Measurements from ENCODE around the gene ODAD2.
"Not testable (repeated sequence)": the region's sequence is repeated elsewhere in the genome, so short reads cannot be mapped to it uniquely, and the experiment has no call there.

ODAD2 gene, protein sequence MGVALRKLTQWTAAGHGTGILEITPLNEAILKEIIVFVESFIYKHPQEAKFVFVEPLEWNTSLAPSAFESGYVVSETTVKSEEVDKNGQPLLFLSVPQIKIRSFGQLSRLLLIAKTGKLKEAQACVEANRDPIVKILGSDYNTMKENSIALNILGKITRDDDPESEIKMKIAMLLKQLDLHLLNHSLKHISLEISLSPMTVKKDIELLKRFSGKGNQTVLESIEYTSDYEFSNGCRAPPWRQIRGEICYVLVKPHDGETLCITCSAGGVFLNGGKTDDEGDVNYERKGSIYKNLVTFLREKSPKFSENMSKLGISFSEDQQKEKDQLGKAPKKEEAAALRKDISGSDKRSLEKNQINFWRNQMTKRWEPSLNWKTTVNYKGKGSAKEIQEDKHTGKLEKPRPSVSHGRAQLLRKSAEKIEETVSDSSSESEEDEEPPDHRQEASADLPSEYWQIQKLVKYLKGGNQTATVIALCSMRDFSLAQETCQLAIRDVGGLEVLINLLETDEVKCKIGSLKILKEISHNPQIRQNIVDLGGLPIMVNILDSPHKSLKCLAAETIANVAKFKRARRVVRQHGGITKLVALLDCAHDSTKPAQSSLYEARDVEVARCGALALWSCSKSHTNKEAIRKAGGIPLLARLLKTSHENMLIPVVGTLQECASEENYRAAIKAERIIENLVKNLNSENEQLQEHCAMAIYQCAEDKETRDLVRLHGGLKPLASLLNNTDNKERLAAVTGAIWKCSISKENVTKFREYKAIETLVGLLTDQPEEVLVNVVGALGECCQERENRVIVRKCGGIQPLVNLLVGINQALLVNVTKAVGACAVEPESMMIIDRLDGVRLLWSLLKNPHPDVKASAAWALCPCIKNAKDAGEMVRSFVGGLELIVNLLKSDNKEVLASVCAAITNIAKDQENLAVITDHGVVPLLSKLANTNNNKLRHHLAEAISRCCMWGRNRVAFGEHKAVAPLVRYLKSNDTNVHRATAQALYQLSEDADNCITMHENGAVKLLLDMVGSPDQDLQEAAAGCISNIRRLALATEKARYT

DNA sequence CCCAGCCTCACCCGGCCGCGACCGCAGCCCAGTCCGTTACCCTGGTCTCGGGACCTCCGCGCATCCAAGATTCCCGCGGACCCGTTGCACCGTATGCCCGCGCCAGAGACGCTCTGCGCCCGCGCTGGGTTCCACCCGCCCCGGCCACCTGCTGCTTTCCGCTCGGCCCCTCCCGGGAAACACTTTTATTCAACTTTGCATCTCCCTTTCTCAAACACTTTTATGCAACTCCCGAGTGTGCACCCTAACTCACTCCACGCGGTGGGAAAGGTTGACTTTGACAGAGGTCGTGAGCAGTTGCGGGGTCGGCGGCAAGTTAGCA lies at the start of gene ODAD2:
TSS of gene ODAD2 (minus strand) at position 126 of the 322 bp plus-strand sequence. CDS start 3,937 bp downstream, outside the sequence.
- DNase-seq: no peak

DNA sequence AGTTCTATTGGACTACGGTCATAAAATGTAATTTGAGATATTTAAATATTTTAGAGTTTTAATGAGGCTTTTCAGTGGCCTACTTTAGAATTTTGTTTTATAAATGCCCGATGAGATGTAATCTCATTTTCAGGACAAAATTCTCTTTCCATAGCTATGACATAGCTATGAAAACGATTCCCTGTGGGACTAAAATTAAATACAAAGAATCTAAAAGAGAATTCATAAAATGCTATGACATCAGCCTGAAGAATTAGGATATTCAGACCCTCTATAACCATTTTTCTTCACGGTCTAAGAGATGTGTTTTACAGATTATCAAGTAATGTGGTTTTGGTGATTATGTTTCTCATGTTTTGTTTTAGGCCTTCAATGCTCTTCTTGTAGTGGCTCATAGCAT lies 48.2 kb upstream of the ODAD2 start:
- DNase-seq: no peak

DNA sequence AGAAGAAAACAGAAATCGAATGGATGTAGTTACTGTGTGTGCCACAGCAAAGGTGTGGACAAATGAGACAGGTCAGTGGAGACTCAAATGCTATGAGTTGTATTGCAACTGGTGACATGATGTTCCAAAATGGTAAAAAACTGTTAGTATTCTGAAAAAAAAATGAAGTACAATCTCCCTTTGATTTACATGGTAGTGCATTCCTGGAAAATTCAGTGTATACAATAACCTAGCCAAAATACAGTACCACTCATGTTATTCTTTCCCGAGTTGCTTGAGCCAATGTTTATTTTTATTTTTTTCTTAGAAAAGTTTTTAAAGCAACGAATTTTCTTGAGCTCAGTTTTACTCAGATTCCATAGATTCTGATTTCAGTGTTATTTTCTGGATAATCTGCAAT lies 47.7 kb upstream of the ODAD2 start:
- no peak for DNase-seq

DNA sequence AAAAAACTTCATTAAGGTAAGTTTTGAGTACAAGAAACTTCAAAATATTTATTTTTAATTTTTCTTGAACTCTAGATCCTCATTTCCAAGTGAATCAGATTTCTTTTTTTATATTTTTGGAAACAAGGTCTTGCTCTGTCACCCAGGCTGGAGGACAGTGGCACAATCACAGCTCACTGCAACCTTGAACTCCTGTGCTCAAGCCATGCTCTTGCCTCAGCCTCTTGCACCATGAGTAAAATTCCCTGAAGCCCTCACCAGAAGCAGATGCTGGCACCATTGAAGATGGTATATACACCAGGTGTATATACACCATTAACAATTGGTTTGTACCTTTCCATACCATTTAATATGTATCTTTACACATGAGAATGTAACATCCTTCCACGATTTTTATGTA lies 45.1 kb upstream of the ODAD2 start:
- DNase-seq: no peak

DNA sequence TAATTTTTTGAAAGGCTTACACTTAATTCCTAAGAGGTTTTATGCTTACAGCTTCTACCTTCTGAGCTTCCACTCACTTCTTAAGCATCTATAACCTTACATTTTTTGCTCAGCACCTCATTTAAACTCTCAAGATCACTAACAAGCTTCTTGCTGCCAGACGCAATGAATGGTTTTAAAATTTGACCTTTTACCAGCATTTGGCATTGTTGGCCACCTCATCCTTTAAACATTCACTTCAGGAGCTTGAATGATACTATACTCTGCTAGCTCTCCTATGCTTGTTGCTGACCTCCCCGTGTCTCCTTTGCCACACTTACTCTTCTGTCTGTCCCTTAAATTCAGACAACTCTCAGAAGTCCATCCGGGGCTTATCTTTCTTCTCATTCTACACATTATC lies 37.7 kb upstream of the ODAD2 start:
- DNase-seq: no peak

DNA sequence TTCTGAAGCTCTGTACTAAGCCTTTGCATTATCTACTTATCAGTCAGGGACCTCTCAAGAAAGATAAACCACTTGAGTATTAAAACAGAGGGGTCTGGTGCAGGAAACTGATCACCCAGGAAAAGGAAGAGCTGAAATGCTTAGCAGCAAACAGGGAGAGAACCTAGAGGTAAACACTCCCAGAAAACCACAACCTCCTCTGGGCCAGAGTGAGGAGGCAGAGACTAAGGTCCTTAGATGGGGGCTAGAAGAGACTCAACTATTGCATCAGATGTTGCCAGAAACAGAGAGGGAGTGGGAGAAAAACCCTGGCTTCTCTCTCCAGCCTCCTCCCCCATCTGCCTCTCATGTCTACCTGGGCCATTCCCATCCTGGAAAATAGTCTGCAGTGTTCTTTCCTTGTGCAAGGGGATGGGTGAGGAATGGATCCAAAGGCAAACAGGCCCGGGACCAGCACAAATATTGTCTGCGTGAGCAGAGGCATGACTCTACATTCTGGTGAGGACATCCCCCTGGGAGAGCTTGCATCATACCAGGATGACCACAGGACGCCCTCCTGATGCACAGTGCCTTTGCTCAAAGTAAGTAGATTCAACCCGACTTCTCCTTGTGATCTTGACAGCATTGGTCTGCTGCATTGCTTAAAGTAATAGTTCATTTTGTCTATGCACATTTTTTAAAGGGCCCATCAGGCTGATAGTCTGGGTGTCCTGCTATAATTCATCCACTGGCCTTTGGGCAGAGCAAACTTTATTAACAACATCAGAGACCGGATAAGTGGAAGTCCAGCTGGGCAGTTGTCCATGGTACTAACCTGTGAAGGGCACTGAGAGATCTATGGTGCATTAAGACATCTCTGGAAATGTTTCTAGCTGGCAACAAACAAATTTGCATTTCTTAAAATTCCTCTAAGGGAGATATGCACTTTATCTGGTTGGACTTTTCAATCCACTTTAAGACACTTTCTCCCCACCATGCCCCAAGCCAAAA lies 22.4 kb upstream of the ODAD2 start:
- no peak for DNase-seq

DNA sequence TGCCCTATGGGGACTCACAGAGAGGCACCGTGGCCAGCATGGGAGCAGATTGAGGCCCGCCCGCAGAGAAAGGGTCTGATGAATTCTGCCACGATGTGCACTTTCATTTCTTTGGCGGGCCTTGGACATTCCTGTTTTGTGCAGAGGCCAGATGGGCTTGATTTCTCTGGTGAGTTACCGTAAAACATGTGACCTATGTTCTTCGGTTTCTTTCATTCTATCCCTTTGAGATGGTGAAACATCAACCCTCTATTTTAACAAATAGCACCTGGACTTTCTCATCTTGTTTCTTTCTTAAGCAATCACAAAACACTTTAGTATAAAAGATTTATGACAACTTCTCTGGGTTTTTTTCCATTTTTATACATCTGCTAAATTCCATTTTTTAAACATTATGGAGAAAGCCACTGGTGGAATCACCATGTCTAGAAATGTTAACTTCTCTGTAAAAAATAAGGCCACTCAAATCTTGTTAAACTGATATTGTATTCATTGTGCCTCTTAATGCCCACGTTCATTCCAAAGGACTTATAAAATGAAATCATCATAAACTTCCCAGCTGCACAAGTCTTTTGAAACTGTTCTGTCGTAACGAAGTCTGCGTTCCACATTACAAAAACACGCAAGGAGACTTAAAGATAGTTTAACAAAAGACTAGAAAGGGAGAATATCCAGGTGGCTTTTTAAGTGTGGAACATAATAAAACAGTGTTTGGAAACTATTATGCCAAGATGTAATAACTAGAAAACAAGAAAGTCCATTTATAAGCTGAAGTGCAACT lies 21.4 kb upstream of the ODAD2 start:
- no peak for DNase-seq

DNA sequence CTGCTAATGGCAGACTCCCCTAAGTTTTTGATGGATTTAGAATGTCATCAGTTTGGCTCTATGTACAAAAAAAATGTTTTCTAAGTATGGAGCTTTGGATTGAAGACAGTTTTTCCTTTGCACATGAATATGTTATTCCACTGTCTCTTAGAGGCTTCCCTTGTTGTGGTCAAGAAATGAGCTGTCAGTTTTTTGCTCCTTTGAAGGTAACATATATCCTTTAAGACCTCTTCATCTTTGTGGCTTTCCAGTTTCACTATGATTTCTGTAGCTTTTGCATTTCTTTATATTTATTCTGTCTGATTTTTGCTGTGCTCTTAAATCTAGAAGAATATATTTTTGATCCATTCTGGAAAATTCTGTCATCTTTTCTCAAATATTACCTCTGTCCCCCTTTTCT lies 15.8 kb upstream of the ODAD2 start:
- DNase-seq: no peak

DNA sequence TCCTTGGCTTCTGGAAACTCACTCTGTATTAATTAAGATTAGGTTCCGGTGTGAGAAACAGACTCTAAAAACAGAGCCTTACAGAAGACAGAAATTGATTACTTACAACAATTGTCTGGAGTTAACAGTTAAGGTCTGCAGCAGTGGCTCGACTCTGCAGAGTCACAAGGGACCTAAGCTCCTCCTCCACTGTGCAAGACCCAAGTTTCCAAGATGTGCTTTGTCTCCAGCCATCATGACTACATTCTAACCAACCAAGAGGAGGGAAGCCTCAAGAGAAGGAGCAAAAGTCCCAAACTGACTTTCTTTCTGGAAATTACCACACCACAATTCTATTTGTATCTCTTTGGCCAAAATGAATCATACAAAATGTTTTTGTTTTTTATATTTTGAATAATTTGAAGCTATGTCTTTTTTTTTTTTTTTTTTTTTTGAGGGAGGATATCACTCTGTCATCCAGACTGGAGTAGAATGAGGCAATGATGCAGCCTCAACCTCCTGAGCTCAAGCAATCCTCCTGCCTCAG lies 14.2 kb upstream of the ODAD2 start:
- no peak for DNase-seq

DNA sequence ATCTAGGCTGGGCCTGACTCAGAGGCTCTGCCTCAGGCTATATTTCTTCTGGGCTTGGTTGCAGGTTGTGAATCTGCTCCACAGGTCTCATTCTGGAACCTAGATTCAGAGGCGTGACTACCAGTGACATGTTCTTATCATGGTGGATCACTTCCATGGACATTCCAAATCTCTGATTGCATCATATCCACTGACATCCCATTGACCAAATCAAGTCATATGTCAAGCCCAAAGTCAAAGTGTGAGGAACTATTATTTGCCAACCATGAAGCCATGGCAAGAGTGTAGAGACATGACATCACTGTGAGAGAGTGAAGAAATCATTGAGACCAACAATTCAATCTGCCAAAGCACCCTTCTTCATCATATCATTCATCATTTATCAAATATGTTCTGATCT lies 11.9 kb upstream of the ODAD2 start:
- DNase-seq: no peak

DNA sequence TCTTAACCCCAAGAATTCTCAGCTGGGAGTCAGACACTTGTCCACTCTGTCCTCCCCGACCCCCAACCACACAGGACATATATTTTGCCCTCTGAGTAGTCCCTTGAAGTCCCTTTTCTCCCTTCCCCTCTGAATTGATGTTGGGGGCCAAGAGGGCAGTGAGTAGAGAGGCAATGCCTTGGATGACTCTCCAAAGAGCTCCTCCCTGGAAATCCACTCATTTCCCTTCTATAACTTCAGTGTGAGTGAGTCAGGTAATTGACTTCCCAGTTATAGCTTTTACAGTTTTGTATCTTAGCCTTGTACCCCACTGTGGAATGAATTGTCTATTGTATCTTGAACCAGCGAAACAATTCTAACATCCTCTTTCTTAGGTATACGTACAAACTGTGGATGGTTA lies 9.2 kb upstream of the ODAD2 start:
- DNase-seq: no peak

DNA sequence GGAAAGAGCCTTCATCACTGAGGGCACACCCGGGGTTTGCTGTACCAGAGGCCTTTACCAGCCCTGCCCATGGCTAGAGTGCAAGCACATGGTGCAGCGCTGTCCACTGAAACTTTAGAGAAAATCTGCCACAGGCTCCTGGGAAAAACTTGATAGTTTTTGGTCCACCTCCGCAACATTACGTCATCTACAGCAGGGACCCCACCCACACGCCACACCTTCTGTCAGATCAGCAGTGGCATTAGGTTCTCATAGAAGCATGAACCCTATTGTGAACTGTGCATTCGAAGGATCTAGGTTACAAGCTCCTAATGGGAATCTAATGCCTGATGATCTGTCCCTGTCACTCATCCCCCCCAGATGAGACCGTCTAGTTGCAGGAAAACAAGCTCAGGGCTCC lies 2.5 kb upstream of the ODAD2 start:
- DNase-seq: no peak

DNA sequence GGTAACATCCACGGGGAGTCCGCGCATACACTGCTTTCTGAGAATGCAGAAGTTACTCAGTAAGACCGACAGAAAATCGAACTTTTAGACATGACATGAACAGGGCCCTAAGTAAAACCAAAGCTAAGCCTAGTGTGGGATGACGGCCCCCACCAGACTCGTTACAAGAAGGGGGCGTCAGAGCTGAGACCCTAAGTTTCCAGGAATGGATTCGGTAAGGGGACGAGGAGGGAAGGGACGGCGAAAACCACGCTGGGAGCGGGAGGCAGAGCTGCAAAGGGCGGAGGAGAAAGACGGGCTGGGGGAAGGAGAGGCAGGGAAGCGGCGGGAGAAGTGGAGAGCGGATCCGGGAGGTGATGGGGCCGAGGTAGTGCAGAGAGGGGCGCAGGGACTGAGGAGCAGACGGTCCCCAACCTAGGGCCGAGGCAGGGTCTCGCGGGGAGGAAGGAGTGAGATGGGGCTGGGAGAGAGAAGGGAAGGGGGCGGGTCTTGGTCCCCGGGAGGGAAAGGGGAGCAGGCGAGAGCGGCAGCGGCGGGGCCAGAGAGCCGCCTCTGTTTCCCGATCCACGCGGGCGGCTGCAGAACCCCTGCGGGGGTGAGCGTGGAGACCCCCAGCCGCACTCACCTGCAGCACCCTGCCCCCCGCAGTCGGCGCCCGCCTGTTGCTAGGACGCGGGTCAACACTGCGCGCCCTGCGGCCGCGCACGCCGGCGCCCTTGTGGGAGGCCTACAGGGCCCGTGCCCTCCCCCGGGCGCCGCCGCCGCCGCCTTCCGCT lies 513 bp downstream of the ODAD2 start:
- DNase-seq: no peak

DNA sequence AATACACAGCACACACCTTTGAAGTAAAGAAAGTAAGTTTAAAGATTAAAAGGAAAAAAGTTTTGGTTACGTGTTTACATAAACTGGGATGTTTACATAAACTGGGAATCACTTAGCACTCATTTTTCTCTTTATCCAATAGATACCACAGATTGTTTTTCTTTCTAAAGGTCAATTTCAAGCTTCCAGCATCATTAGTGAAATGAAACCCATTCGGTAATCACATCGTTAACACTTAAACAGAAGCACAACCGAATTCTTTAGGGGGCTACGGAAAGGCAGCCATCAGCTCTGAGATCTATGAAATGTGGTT lies 1.1 kb downstream of the ODAD2 start:
- no peak for DNase-seq

DNA sequence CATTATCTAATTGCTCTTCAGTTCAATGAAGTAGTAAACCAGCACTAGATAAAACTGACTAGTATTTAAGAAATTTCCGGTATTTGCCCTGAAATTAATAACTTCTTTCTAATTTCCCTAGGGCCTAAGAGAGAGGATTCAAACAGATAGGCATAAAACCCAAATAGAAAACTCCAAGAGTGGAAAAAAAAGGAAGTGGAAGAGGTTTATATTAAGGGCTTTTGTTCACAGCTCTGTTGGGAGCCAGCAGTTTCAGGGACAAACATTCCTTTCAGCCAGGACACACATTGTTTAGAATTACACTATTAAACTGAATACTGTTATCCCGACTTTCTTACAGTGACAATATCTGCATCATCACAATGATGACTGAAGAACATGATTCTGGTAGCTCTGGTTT lies 3.6 kb downstream of the ODAD2 start:
- DNase-seq: no peak

DNA sequence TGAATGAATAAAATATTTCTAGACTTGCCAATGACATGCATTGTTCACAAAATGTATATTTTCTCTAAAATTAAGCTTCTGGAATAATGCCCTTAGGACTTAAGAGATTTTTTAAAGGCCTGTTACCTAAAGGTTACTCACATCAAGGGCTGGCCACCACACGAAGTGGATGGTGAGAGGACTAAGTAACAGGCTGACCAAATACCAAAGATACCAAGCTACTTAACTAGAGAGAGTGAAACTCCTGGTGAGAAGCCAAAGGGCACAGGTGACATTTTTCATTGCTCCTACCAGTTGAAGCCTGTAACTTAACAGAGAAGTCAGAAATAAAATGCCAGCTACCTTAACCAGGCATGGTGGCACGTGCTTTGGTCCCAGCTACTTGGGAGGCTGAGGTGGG lies 9.5 kb downstream of the ODAD2 start:
- not testable (repeated sequence) for DNase-seq

DNA sequence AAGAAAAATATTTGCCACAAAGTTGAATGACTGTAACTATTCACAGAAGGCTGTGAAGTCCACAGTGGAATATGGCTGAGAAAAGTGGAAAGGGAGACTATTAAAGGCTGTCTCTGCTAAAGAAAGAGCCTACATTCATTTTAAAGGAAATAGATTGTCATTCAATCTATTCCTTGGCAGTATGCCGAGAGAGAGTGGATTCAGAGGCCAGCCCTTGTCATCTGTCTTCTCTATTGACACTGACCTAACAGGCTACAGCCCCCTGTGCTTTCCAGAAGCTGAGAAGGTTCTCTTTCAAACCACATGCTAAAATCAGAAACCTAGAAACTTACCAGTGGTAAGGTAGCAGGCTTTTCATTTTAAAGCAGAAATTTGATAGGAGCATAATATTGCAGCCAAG lies 12.1 kb downstream of the ODAD2 start:
- DNase-seq: no peak

DNA sequence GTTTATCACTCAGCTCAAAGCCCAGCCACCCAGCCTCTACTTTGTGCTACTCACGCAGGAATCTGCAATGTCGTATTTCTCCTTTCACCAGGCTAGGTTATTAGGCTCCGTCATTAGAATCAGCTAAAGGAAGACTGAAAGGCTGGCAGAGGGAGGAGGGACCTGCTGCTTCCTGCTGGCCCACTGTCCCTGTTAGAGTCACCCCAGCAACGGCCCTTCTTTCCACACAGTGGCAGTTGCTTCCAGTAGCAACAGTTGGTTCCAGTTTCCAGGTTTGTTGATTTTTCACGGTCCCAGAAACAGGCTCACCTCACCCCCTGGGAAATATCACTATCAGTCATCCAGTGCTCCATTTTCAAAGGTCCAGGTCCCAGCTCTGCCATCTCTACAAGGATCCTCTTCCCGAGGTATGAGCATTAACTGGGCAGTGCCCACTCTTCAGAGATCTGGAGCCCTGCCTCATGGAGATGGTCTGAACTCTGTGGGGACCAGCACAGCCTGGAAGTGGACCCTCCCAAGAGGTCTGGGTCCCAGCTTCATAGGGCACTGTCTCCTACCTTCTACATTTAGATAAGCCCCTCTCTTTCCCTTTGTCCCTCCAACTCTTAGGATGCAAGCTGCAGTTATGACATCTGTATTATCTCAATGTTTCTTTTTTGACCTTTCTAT lies 15.9 kb downstream of the ODAD2 start:
- DNase-seq: no peak

DNA sequence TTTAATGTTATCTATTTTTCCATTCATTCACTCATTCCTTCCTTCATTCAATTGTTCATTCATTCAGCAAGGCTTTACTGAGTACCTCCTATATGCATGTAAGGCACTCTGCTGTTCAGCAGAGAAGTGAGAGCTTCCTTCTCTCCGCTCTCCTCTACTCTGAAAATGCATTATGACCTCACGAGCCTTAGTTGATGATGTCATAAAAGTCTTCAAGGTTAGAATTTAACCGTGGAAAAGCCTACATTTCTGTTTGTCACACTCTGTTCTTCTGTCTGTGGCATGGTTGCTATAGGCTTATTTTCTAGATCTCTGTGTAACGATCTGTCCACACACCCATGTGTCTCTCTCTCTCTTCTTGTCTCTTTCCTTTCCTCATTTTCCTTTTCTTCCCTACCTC lies 17.1 kb downstream of the ODAD2 start:
- DNase-seq: no peak

DNA sequence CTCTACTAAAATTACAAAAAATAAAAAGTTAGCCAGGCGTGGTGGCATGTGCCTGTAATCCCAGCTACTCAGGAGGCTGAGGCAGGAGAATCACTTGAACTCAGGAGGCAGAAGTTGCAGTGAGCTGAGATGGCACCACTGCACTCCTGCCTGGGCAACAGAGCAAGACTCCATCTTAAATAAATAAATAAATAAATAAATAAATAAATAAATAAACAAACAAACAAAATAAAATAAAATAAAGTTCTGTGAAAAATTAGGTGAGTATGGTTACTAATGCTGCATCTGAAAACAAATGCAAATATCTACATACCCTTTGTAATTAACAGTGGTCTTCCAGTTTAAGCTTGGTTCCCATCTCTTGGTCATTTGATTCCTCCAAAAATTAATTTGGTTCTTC lies 28.1 kb downstream of the ODAD2 start:
- not testable (repeated sequence) for DNase-seq

Measured in activated naive CD4-positive, alpha-beta T cell treated with Interleukin-2 at 50 U/mL for 16 hours (primary cell).